Cardiac septum (tissue), 1 donor: Measurements from ENCODE around the gene OR4P4. TPM values are rescaled to one million over a fixed set of nuclear protein-coding genes. Genes with fewer than 3 reads are reported as not detected.

Experiments used
- DNase-seq: peaks from one replicate; pipeline ENCODE4 v3.0.0-alpha.2; 2020; ENCODE audit warnings: low spot score
- intact Hi-C: fragments of 100-400 bp; cut with DNase I; formaldehyde crosslinking; loops from one replicate; pipeline ENCODE4 v1.14.0; 2022
- long read RNA-seq: library from polyadenylated mRNA; unstranded; transcript quantifications from one replicate; pipeline ENCODE4 v2.0.0, GENCODE V29; 2021
- total RNA-seq: library from RNA; stranded (reverse); fragmentation: NEBNext Ultra II Directional; extraction: Animal tissue kit (Norgen Biotek cat#: 25700); gene quantifications from one replicate; pipeline ENCODE4 v1.2.1, GENCODE V29; 2021
- donor health status: DM: no; HTN: no; CAD: no.

The OR4P4 gene
- total RNA-seq: not detected
- long read RNA-seq: 0 reads

DNA sequence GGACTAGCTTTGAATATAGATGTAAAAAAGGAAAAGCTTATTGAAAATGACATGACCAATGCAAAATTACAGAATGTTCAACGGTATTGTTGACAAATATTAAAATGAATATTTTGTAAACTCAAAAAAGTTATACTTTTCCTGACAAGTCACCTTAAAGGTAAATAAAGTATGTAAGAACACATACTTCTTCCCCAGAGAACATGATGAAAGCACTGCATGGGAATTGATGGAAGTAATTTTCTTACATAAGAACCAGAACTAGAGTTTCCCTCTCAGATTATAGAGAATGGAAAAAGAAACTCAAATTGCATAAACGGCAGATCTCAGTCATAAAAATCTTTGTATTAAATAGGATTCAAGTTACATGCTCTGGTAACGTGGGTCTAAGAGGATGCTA is at the start of gene OR4P4:
Gene OR4P4 (plus strand): TSS at position 301 of the 400 bp plus-strand sequence.
- intact Hi-C loops: no loop called here
- no peak for DNase-seq

DNA sequence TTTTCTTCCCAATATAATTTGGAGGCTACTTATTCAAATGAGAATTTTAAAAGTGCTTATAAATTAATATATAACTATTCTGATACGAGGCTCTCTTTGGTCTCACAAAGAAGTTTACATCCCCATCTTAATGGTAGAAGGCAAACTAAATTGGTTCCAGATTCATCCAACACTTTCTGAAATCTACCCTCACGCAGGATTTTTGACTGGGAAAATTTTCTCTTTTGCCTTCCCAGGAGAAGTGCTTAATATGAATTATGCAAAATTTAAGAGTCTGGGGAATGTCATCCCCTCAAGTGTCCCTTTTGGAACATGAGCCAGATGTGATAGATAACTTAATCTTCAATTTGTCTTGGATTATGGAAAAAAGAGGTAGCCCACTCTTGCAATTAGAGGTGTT is 27.4 kb upstream of the OR4P4 start, which contains the start of gene OR4C11:
Gene OR4C11 (minus strand): TSS at position 101 of the 400 bp plus-strand sequence. CDS start 3,272 bp downstream, outside the sequence.
- intact Hi-C loops: no loop called here

GRCh38 chr11:55624531-55624930 is 10.4 kb upstream of the OR4P4 start:
- intact Hi-C loops: no loop called here
- no peak for DNase-seq

More for the DNA sequence above, 27.4 kb upstream of the OR4P4 start, which contains the start of gene OR4C11:
- DNase-seq: no peak

GRCh38 chr11:55648027-55648426 is 13.1 kb downstream of the OR4P4 start, which contains the start of gene OR4S2:
Gene OR4S2 (plus strand): TSS chr11:55648327. CDS start chr11:55650904, 2,577 bp downstream.
- DNase-seq: no peak
- intact Hi-C loops: no loop called here

GRCh38 chr11:55652560-55652959 is 17.6 kb downstream of the OR4P4 start:
- intact Hi-C loops: no loop called here
- no peak for DNase-seq

GRCh38 chr11:55655096-55655495 is 20.2 kb downstream of the OR4P4 start:
- DNase-seq: no peak
- intact Hi-C loops: no loop called here

DNA sequence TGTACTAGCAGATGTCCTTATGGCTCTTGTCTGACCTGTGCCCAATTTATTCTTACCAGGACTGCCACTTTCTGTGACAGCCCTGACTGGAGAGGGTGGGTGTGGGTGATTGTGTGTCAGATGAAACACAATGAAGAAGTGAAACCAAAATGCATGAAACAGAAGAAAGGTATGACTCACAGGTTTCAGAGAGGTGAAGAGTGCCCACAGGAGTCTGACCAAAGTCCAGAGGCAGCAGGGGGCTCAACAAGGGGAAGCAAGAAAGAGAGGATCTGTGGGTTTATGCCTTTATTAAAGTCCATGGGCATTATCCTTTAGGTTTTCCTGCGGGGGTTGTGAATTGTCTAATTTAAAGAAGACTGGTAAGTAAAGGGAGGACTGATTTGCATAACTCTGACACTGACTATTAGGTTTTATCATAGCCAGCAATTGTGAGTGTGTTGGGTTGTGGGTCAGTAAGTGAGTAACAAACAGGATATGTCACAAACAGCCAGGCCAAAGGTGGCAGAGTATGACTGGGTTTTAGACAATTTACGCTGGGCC is 23.2 kb downstream of the OR4P4 start:
- intact Hi-C loops: no loop called here
- no peak for DNase-seq

DNA sequence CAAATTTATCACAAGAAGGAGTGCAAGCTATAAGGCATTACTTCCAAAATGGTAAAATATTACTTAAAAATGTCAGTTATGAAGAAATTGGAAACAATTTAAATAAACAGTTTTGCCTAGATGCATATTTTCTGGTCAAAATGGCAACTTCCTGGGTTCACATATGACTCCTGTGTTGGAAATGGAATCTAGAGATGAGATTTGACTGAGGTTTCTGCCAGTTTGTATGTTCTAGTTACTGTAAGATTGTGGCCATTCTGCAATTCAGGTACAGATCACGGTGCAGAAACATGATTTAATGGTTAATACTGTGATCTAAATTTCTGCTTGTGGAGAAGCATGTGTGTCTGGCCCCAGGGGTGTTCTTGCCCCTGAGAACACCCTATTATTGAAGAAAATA is 23.7 kb downstream of the OR4P4 start:
- intact Hi-C loops: no loop called here
- DNase-seq: no peak

- intact Hi-C loops: no loop called here
These were observed 27.0 kb downstream of the OR4P4 start, which contains the start of gene OR4C6 for GRCh38 chr11:55661901-55662300. Gene OR4C6 (plus strand): TSS chr11:55662201. CDS start chr11:55665167, 2,966 bp downstream.

GRCh38 chr11:55669376-55669775 is 34.5 kb downstream of the OR4P4 start:
- intact Hi-C loops: no loop called here
- DNase-seq: no peak

More at GRCh38 chr11:55661901-55662300, 27.0 kb downstream of the OR4P4 start, which contains the start of gene OR4C6:
- DNase-seq: no peak

DNA sequence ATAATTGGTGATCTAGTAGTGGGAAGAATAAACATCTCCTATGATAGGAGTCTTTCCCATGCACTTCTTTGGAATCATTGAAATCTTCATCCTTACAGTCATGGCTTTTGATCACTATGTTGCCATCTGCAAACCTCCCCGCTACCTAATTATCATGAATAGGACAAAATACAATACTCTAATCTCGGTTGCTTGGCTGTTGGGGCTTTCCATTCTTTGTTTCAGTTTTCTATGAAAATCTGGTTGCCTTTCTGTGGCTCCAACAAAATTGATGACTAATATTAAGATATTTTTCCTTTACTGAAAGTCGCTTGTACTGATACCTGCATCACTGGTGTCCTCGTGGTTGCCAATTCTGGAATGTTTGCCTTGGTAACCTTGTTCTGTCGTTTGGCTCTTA is 38.9 kb downstream of the OR4P4 start:
- DNase-seq: no peak
- intact Hi-C loops: no loop called here

Other genes starting within 250 kb of the OR4P4 start
- gene OR4C15, start 80.6 kb upstream of the OR4P4 start, total RNA-seq: not detected
- not detected for gene OR4C16, start 63.0 kb upstream of the OR4P4 start, total RNA-seq
- gene OR4C11, start 27.5 kb upstream of the OR4P4 start, total RNA-seq: not detected
- not detected for gene OR4S2, start 13.2 kb downstream of the OR4P4 start, total RNA-seq
- gene OR4C6, start 27.1 kb downstream of the OR4P4 start, total RNA-seq: not detected
- not detected for gene OR5D13, start 138.3 kb downstream of the OR4P4 start, total RNA-seq
- not detected for gene OR5D14, start 160.4 kb downstream of the OR4P4 start, total RNA-seq
- not detected for gene OR5L1, start 176.3 kb downstream of the OR4P4 start, total RNA-seq
- not detected for gene OR5D18, start 184.5 kb downstream of the OR4P4 start, total RNA-seq
- not detected for gene OR5L2, start 192.1 kb downstream of the OR4P4 start, total RNA-seq
- gene OR5D16, start 203.6 kb downstream of the OR4P4 start, total RNA-seq: not detected
- gene TRIM51, start 248.2 kb downstream of the OR4P4 start, total RNA-seq: not detected